Thoracic aorta (tissue), 2 donors: ENCODE measurements around the gene UBA52. TPM values are rescaled to one million over a fixed set of nuclear protein-coding genes. Genes with fewer than 3 reads are reported as not detected.

Experiments
- ATAC-seq: fragments of 150-250 bp; one replicate; pipeline ENCODE4 v1.8.0; 2017; ENCODE audit warnings: low read depth; ENCODE audit not compliant: insufficient number of reproducible peaks, low FRiP score
- DNase-seq: peaks from one replicate; pipeline ENCODE4 v3.0.0-alpha.2; 2020; ENCODE audit warnings: low spot score
- H3K27ac ChIP-seq, 2 donors: fragments of 200-600 bp; sonication (generic); 1 replicate in 1 of 2; 2 replicates in 1 of 2; pipeline ENCODE4 v1.5.1; 2016; ENCODE audit warnings: mild to moderate bottlenecking in 2 of 2, moderate library complexity in 2 of 2
- H3K27me3 ChIP-seq: fragments of 200-600 bp; sonication (generic); replicated peaks from 2 replicates; pipeline ENCODE4 v1.6.0; 2016; ENCODE audit warnings: mild to moderate bottlenecking; ENCODE audit not compliant: insufficient read depth
- H3K36me3 ChIP-seq: fragments of 200-600 bp; sonication (generic); one replicate; pipeline ENCODE4 v1.5.1; 2016
- H3K4me1 ChIP-seq, 2 donors: fragments of 200-600 bp; sonication (generic); 1 replicate in 1 of 2; 2 replicates in 1 of 2; pipeline versions ENCODE4 v1.5.1 to v1.6.0; 2016; ENCODE audit warnings: low read depth in 2 of 2, mild to moderate bottlenecking in 1 of 2; ENCODE audit not compliant: control insufficient read depth in 1 of 2
- H3K4me3 ChIP-seq: fragments of 200-600 bp; sonication (generic); 2 replicates; pipeline ENCODE4 v1.5.1; 2016; ENCODE audit warnings: mild to moderate bottlenecking
- H3K9me3 ChIP-seq: fragments of 200-600 bp; sonication (generic); 2 replicates; pipeline ENCODE4 v1.5.1; 2016
- total RNA-seq, 2 donors: library from RNA; depleted of rRNA; stranded (reverse); fragments of >200 nt; gene quantifications; one replicate each; pipeline versions ENCODE4 v1.1.0 to v1.2.3, GENCODE V29; 2016
- TF ChIP-seq, protein P1 (sequence below): fragments of 200-600 bp; sonication (generic); IDR thresholded peaks from one replicate; pipeline ENCODE4 v1.5.1; 2019; ENCODE audit warnings: antibody characterized with exemption

Gene UBA52
- total RNA-seq, 2 donors from 2014 or later, result 306 to 438 TPM

- TF ChIP-seq, protein P1, sequence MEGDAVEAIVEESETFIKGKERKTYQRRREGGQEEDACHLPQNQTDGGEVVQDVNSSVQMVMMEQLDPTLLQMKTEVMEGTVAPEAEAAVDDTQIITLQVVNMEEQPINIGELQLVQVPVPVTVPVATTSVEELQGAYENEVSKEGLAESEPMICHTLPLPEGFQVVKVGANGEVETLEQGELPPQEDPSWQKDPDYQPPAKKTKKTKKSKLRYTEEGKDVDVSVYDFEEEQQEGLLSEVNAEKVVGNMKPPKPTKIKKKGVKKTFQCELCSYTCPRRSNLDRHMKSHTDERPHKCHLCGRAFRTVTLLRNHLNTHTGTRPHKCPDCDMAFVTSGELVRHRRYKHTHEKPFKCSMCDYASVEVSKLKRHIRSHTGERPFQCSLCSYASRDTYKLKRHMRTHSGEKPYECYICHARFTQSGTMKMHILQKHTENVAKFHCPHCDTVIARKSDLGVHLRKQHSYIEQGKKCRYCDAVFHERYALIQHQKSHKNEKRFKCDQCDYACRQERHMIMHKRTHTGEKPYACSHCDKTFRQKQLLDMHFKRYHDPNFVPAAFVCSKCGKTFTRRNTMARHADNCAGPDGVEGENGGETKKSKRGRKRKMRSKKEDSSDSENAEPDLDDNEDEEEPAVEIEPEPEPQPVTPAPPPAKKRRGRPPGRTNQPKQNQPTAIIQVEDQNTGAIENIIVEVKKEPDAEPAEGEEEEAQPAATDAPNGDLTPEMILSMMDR, result no peak
- Histone ChIP-seq H3K27ac (no peak overlapping the region), H3K4me3 (no peak overlapping the region), H3K4me1 (no peaks in the 10 kb centered on the region), H3K27me3 (no peaks in the 10 kb centered on the region), H3K9me3 (no peaks in the 10 kb centered on the region), H3K36me3 (no peaks in the 10 kb centered on the region)
- DNase-seq (no peak), ATAC-seq (no peak)
Observed at GRCh38 chr19:18620902-18621301, 49.2 kb downstream of the UBA52 start.

- DNase-seq (no peak), ATAC-seq (no peak)
- no peak overlapping the region for H3K4me3 ChIP-seq
- H3K36me3 ChIP-seq, result no peaks in the 10 kb centered on the region
- H3K4me1 ChIP-seq, result peaks cover 0 to 14% of the 10 kb centered on the region in 2 donors
- H3K27me3 ChIP-seq, result no peaks in the 10 kb centered on the region
- TF ChIP-seq, protein P1, result no peak
- no peak overlapping the region for H3K27ac ChIP-seq
- no peaks in the 10 kb centered on the region for H3K9me3 ChIP-seq
Observed at GRCh38 chr19:18626906-18627305, 55.2 kb downstream of the UBA52 start.

Other genes starting within 250 kb of the UBA52 start
- gene LSM4, start 248.8 kb upstream of the UBA52 start, total RNA-seq, result 10 to 100 TPM; 74.8 to 90.2 TPM
- 10 to 100 TPM; 23.7 TPM for gene PGPEP1, start 231.3 kb upstream of the UBA52 start, total RNA-seq
- gene GDF15, start 185.7 kb upstream of the UBA52 start, total RNA-seq, result 10 to 100 TPM in 1 of 2 donors, 1 to 10 TPM in 1; 2.3 to 25.5 TPM
- 10 to 100 TPM; 18.7 to 30.3 TPM for gene LRRC25, start 174.2 kb upstream of the UBA52 start, total RNA-seq
- 10 to 100 TPM; 87.7 to 94.9 TPM for gene SSBP4, start 152.5 kb upstream of the UBA52 start, total RNA-seq
- 100 to 1,000 TPM in 1 of 2 donors, 10 to 100 TPM in 1; 60.9 to 143 TPM for gene ISYNA1, start 133.7 kb upstream of the UBA52 start, total RNA-seq
- gene ELL, start 49.8 kb upstream of the UBA52 start, total RNA-seq, result 10 to 100 TPM; 28.3 to 35.0 TPM
- 100 to 1,000 TPM; 237 to 446 TPM for gene FKBP8, start 28.3 kb upstream of the UBA52 start, total RNA-seq
- 100 to 1,000 TPM in 1 of 2 donors, 10 to 100 TPM in 1; 99.6 to 174 TPM for gene KXD1, start 14.0 kb upstream of the UBA52 start, total RNA-seq
- 10 to 100 TPM; 36.3 to 66.6 TPM for gene REX1BD, start 16.9 kb downstream of the UBA52 start, total RNA-seq
- 1,000 to 10,000 TPM in 1 of 2 donors, 10 to 100 TPM in 1; 85.9 to 1,063 TPM for gene CRLF1, start 34.9 kb downstream of the UBA52 start, total RNA-seq
- 1 to 10 TPM; 3.2 to 6.5 TPM for gene TMEM59L, start 41.0 kb downstream of the UBA52 start, total RNA-seq
- gene KLHL26, start 65.2 kb downstream of the UBA52 start, total RNA-seq, result 10 to 100 TPM; 11.2 to 24.5 TPM
- 10 to 100 TPM in 1 of 2 donors, 1 to 10 TPM in 1; 8.7 to 11.2 TPM for gene CRTC1, start 111.8 kb downstream of the UBA52 start, total RNA-seq
- 10 to 100 TPM; 16.9 to 29.8 TPM for gene COMP, start 219.4 kb downstream of the UBA52 start, total RNA-seq